ENCODE data around the gene TUSC2.

Gene TUSC2

DNA sequence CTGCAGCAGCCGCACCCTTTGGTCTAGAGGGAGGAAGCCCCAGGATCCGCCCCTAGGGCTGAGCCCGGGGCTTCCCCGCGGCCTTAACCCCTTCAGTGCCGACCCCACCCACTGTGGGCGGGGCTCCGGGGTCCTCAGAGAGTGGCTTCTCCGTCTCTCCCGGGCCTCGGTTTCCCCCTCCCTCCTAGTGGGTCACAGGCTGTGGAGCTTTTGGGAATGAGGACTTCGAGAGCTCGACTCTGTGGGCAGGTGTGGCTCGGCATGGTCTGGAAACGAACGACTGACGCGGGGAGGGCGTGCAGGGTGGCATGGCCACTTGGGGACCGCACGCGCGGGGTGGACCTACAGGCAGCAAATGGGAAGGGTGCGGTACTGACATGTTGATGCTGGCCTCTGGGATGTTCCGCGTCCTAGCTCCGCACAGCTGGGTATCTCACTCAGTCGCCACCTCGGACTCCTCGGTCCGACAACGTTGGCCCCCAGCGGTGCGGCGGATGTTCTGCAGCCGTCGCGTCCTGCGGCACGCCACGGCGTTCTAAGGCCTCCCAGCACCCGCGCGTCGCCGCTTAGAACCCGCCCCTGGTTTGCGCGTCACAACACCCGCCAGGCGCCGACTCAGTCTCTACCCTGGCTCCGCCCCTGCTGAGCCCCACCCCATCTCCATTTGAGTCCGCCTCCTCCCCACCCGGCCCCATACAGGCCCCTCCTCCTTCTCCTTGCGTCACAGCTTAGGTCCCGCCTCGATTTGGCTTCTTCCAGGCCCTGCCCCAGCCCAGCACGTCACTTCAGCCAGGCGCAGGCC lies 29.0 kb downstream of the TUSC2 start, which contains the start of the genes HYAL3 and NAA80:
TSS of gene HYAL3 (minus strand) at position 570 of the 802 bp plus-strand sequence. CDS start 3,803 bp downstream, outside the sequence.
TSS of gene NAA80 (minus strand) at position 570 of the 802 bp plus-strand sequence. CDS start 1,942 bp downstream, outside the sequence.
- Histone ChIP-seq H3K27ac (peak within 1 kb of the TSS; percentile 73), H3K4me3 (ENCODE audit: low read depth, low read length) (peak within 1 kb of the TSS; percentile 86), H3K9me3 (ENCODE audit: severe bottlenecking) (no peaks in the 10 kb centered on the region)

DNA sequence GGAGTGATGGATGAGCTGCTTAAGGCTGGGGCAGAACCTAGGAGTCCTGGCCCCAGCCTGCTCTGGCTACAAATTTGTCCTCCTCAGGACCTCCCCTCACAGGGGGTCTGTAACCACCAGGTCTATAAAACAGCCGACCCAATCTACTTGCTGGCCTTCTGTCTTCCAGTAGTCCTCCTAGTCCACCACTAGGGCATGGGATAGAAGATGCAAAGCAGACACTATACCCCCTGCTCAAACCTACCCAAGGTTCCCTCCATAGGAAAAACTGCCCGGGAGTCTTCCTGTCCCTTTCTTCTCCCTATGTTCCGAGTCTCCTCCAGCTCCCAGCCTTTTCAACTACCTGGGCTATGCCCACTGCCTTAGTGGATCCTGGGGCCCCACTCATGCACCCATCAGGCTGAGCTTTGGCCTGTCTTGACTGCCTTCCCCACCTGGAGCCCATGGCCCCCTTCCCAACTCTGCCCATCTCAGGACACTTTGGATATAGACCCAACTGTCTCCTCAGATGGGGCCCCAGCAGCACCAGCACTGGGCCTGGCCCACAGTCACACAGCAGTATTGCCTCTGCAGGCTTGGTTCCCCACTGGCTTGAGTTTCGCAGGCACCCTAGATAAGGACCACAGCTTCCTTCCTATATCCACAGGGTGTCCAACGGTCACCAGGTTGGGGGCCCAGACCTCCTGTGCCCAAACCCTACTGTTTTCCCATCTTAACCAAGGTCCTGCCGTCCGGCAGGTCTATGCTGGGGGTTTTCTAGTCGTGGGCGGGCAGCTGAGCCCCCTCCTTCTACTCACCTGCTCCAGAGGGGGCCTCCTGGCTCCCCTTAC lies 29.9 kb downstream of the TUSC2 start:
- no peak for DNase-seq
- Histone ChIP-seq H3K27ac (peak overlapping the region; percentile 64), H3K36me3 (no peaks in the 10 kb centered on the region), H3K4me3 (ENCODE audit: low read depth, low read length) (peak overlapping the region; percentile 86), H3K9me3 (ENCODE audit: severe bottlenecking) (no peaks in the 10 kb centered on the region), H3K27me3 (ENCODE audit: insufficient read depth, low read depth, severe bottlenecking) (no peaks in the 10 kb centered on the region)
- TF ChIP-seq, protein P1, sequence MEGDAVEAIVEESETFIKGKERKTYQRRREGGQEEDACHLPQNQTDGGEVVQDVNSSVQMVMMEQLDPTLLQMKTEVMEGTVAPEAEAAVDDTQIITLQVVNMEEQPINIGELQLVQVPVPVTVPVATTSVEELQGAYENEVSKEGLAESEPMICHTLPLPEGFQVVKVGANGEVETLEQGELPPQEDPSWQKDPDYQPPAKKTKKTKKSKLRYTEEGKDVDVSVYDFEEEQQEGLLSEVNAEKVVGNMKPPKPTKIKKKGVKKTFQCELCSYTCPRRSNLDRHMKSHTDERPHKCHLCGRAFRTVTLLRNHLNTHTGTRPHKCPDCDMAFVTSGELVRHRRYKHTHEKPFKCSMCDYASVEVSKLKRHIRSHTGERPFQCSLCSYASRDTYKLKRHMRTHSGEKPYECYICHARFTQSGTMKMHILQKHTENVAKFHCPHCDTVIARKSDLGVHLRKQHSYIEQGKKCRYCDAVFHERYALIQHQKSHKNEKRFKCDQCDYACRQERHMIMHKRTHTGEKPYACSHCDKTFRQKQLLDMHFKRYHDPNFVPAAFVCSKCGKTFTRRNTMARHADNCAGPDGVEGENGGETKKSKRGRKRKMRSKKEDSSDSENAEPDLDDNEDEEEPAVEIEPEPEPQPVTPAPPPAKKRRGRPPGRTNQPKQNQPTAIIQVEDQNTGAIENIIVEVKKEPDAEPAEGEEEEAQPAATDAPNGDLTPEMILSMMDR (IDR thresholded peaks at IDR 0.05; ENCODE audit: low read depth, low read length), result no peak

More for the DNA sequence above, 29.0 kb downstream of the TUSC2 start, which contains the start of the genes HYAL3 and NAA80:
- peak; percentile 99 for DNase-seq
- TF ChIP-seq, protein P1 (IDR thresholded peaks at IDR 0.05; ENCODE audit: low read depth, low read length), result peak; percentile 37
- no peaks in the 10 kb centered on the region for H3K36me3 ChIP-seq
- H3K27me3 ChIP-seq (ENCODE audit: insufficient read depth, low read depth, severe bottlenecking), result no peaks in the 10 kb centered on the region

DNA sequence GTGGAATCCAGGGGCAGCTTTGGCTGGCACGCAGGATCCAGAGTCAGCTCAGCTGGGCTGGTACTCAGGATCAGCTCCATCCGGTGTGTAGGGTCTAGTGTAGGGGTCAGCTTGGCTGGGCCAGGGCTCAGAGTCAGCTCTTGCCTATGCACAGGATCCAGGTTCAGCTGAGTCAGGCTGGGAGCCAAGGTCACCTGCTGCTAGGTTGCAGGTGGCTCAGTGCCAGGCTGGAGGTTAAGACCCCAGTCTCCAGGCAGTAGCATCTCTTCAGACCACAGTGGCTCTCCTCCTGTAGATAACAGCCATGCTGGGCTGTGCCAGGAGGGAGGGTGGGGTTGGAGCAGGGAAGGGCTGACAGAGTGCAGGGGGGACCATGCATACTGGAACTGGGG lies 30.6 kb downstream of the TUSC2 start:
- Histone ChIP-seq H3K27me3 (ENCODE audit: insufficient read depth, low read depth, severe bottlenecking) (no peaks in the 10 kb centered on the region), H3K9me3 (ENCODE audit: severe bottlenecking) (no peaks in the 10 kb centered on the region), H3K27ac (no peak overlapping the region), H3K36me3 (no peaks in the 10 kb centered on the region), H3K4me3 (ENCODE audit: low read depth, low read length) (no peak overlapping the region)
- no peak for DNase-seq
- TF ChIP-seq, protein P1 (IDR thresholded peaks at IDR 0.05; ENCODE audit: low read depth, low read length), result no peak

DNA sequence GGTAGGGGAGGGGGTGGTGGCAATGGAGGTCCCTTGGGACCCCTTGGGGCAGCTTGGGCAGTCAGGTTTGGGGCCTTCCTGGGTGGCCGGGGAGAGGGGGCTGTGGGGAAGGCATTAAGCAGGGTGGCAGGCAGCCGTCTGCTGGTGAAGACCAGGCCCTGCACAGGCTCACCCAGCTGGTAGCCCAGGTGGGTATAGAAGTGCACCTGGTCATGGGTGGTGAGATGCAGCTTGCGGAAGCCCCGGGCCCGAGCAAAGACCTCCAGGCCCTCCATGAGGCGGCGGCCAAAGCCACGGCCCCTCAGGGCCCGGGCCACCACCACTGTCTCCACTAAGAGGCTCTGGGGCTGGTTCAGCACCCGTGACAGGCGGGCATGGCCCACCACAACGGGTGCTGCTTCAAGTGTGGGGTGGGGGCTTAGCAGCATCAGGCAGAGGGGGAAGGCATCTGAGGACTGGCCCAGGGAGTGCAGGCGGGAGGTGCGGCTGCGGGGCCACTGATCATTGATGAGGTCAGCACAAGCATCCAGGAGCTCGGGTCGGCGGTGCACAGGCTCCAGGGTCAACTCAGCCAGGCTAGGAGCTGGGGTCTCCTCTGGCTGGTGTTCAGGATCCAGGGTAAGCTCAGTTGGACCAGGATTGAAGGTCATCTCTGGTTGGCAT lies 31.2 kb downstream of the TUSC2 start:
- no peak overlapping the region for H3K4me3 ChIP-seq (ENCODE audit: low read depth, low read length)
- TF ChIP-seq, protein P1 (IDR thresholded peaks at IDR 0.05; ENCODE audit: low read depth, low read length), result no peak
- no peaks in the 10 kb centered on the region for H3K9me3 ChIP-seq (ENCODE audit: severe bottlenecking)
- no peak overlapping the region for H3K27ac ChIP-seq
- 0 out of 2 replicates have a peak, but pooled peaks cover under 1% of the 10 kb centered on the region for H3K36me3 ChIP-seq
- no peaks in the 10 kb centered on the region for H3K27me3 ChIP-seq (ENCODE audit: insufficient read depth, low read depth, severe bottlenecking)
- no peak for DNase-seq

DNA sequence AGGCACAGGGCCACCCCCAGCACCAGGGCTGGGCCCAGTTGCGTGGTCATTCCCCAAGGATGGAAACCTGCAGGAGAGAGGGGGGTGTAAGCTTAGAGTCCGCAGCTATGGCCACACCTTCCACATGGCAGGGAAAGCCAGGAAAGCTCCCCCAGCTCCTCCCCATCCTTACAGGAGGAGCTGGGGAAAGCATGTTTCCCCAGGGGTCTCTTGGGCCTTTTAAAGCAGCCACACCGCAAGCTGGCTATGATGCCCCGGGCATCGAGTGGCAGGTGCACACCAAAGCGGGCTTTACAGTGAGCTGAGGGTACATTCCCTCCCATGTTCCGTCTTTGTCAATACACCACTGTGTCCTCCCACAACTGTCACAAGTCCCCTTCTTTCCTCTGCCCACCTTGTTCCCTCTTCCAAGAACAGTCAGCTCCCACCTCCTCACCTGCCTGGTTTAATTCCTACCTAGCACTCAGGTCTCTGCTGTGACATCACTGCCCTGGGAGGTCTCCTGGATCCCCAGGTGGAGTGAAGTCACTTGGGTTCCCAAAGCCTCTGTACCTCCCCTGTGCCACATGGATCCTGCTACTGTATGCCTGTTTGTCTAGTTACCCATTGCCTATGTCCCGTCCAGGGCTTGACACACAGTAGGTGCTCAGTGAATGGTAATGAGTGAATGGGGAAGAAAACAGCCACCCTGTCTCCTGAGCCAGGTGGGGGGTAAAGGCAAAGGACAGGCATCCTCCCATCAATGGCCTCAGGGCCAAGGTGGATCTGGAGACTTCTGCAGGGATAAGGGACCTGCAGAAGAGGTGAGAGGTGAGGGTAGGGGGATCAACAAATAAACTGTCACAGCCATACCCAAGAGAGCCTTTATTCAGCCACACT lies 32.2 kb downstream of the TUSC2 start:
- H3K36me3 ChIP-seq, result peaks cover 3% of the 10 kb centered on the region; the same call in 1 of the 2 replicates
- no peak overlapping the region for H3K4me3 ChIP-seq (ENCODE audit: low read depth, low read length)

More for the DNA sequence above, 32.2 kb downstream of the TUSC2 start:
- no peaks in the 10 kb centered on the region for H3K27me3 ChIP-seq (ENCODE audit: insufficient read depth, low read depth, severe bottlenecking)
- H3K27ac ChIP-seq, result no peak overlapping the region
- DNase-seq, result no peak
- no peaks in the 10 kb centered on the region for H3K9me3 ChIP-seq (ENCODE audit: severe bottlenecking)
- TF ChIP-seq, protein P1 (IDR thresholded peaks at IDR 0.05; ENCODE audit: low read depth, low read length), result no peak

Measured in WERI-Rb-1 (cell line).